ENCODE results near the gene FRK. TPM values are rescaled to one million over a fixed set of nuclear protein-coding genes. Genes with fewer than 3 reads are reported as not detected.
A peak's percentile ranks its signal among the peaks of the same experiment; 100 is the strongest.

The FRK gene
- total RNA-seq, 1 donor from 2014 or later: 2.6 TPM

DNA sequence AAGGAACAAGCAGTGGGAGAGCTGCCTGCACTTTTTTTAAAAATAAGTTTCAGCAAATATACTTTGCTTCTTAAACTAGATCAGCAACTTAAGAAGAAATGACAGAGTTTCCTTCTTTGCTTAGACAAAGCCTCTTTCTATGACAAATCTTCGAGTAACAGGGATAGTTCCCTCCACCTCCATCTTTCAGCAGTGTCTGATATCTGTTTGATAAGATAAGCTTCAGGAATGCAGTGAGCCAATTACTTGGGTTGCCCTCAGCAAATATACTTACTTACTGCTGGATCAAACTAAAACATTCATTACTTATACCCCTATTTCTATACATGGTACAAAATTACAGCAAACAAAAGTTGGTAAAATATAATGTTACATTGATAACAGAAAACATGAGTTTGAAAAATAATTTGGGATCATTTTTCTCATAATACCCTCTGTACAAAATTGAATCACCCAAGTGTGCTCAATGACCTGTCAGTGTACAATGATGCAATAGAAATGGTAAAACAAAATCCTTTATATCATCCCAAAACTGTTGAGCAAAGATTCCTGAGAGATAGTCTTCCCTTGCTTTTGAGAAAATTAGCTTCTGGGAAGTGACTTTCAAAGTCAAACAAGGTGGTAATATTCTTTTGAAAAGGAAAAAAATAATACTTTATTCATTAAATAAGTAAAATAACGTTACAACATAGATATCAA, 24.5 kb downstream of the FRK start:
- DNase-seq (ENCODE audit: low spot score): no peak

DNA sequence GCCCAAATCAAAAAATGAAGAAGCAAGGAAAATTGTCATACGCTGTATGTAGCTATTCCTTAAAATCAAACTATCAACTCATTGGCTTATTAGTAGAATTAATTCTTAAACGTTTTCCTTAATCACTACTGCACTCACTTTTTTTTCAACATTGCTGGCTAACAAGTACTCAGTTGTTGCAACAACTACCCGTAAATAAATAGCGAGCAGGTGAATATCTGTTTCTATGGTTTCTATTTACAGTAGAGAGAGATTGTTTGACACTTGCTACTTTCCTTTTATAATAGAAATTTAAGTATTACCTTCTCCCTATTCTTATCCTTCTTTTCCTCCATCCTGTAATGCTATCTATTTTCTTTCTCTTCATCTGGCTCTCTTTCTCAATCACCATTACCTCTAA, 25.1 kb downstream of the FRK start:
- DNase-seq (ENCODE audit: low spot score): no peak

DNA sequence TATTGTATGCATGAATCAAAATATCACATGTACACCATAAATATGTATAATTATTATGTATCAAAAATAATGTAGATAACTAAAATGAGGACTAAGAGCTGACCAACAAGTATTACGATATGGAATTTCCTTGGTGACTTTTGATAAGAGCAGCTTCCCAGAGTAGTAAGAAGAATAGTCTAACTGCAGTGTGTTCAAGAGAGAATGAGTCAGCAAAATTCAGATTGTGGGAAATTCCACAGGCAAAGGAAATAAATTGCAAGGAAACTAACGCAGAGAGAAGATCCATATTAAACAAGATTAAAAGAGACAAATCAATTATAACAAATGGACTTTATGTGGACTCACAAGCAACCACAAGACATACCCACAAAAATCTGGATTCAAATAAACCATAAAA, 26.4 kb downstream of the FRK start:
- DNase-seq (ENCODE audit: low spot score): no peak

DNA sequence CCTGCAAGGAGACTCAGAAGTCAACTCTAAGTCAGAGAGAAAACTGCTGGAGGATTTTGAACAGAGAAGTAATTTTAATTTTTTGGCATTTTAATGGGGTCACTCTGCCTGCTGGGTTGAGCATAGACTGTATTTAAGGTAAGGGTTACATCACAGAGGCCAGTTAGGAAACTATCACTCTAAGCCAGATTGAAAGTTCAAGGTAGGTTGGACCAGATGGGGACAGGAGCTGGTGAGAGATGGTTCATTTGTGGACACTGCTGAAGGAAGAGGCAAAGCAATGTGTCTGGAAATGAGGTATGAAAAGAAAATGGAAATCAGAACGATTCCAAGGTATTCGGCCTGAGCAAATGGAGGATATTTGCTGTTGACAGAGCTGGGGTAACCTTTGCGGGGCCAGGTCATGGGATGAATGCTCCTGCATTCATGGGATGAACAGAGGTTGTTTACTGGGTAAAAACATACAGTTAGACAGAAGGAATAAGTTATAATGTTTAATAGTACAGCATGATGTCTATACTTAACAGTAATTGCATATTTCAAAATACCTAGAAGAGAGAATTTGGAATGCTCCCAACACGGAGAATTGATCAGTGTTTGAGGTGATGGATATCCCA, 26.9 kb downstream of the FRK start:
- DNase-seq (ENCODE audit: low spot score): no peak

DNA sequence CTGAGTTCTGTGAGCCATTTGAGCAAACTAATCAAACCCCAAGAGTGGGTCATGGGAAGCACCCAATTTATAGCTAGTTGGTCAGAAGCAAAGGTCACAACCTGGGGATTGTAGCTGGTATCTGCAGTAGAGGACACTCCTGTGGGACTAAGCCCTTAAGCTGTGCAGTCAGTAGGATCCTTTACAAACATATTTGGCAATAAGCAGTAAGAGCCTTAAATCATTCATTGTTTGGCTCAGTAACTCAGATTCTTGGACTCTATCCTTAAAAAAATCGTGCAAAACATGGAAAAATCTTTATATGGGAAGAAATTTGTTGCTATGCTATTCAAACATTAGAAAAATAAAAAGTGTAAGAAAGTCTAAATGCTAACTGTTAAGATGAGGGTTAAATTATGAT, 29.9 kb downstream of the FRK start:
- peak; percentile 29 for DNase-seq (ENCODE audit: low spot score)

DNA sequence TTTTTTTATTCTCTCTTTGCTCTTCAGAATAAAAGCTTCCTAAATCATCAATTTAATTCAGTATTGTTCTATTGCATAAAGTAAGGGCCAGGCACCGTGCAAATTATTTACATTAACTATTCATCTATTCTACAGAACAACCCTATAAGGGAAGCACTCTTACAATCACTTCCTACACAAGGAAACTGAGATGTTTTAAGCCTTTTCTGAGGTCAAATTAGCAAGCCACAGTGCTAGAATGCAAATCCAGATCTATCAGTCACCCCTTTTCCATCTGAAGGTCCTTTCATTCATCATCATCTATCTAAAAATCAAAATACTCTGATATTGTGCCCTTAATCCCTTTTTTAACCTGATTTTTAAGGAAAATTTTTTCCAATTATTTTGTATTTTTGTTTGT, 31.2 kb downstream of the FRK start:
- no peak for DNase-seq (ENCODE audit: low spot score)

DNA sequence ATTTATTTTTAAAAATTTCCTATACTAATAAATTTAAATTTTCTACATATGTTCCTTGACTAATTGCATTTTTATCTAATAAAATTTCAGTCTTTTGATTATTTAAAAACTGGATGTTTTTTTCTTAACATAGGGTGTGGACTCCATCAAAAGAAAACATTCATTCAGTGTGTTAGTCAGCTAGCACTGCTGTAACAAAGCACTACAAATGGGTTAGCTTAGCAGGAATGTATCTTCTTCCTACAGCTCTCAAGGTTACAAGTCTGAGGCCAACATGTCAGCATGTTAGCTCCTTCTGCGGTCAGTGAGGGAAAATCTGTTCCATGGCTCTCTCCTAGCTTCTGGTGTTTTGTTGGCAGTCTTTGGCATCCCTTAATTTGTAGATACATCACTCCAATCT, 32.5 kb downstream of the FRK start:
- no peak for DNase-seq (ENCODE audit: low spot score)

DNA sequence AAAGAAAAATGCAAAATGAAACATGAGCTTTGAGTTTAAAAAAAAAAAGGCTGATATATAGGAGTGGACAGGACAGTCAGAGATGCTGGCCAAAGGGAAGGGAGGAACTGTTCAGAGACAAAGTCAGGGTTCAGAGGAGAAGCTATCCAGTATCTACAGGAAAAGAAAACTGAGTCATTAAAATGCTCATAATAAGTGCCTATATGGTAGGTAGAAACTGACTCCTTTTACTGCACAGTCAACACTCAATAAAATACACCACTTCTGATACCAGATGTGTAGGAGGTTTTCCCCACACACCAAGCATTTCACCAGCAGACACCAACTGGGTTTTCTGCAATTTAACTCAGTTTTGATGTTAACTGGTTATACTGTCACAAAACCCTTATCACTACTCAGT, 32.9 kb downstream of the FRK start:
- DNase-seq (ENCODE audit: low spot score): no peak

DNA sequence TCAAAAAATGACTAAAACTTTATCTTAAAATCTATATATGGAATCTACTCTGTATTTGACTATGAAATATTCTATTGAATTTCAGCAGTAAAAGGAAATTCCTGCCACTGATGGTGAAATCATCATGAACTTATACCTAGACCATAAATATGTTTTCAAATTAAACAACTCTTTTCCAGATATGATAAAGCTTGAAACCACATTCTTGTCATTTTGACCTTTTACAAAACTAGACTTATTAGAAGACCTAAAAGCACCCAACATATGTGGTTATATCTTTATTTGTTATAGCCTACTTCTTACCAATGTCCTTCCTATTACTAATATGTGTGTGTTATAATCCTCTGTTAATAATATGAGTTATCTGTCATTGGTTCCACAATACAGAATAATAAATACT, 35.3 kb downstream of the FRK start:
- DNase-seq (ENCODE audit: low spot score): no peak

DNA sequence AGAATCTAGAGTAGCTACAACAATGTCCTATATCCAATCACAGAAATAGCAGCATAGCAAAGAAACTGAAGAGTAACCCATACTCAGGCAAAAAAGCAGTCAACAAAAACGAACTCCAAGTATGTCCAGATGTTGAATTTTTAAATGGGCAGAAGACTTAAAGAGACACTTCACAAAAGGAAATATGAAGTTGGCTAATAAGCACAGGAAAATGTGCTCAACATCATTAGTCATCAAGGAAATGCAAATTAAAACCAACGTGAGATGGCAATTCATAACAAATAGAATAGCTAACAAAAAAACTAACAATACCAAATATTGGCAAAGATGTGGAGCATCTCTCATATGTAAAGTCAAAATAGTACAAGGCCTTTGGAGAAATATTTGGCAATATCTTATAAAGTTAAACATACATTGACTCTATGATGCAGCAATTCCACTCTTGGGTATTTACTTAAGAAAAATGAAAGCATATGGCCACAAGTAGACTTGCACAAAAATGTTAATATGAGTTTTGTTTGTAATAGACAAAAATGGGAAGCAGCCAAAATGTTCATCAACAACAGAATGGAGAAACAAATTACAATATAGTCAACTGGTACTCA, 37.7 kb downstream of the FRK start:
- no peak for DNase-seq (ENCODE audit: low spot score)

DNA sequence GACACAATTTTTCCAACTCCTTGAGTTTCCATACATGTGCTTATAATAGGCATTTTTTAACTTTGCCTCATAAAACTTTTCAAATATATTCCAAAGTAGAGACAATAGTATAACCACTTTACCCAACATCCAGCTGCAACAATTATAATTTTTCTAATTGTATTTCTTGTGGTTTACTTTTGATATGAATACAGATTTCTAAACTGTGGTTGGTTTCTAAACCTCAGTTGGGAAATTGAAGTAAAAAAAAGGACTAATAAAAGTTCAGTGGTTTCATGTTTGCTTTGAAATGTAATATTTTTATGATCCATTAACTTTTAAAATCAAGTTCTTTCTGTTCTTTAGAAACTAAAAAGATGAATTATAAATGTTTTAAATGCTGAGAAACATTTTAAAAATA, 40.0 kb downstream of the FRK start:
- DNase-seq (ENCODE audit: low spot score): no peak

DNA sequence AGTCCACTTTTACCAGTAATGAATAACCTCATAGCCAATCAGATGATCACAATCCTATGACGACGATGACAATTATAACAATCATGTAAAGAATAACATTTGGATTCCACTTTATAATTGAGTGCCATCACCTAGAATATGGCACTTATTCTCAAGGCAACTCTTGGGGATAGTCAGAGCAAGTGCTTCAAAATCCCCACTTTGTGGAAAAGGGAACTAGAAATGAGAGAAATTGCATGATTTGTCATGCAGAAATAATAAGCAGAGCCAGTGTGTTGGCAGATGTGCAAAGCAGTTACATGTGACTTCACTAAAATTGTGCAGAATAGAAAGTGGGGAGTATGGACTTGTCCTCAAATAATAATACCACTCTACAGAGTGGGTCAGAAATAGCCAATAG, 41.3 kb downstream of the FRK start:
- DNase-seq (ENCODE audit: low spot score): no peak

DNA sequence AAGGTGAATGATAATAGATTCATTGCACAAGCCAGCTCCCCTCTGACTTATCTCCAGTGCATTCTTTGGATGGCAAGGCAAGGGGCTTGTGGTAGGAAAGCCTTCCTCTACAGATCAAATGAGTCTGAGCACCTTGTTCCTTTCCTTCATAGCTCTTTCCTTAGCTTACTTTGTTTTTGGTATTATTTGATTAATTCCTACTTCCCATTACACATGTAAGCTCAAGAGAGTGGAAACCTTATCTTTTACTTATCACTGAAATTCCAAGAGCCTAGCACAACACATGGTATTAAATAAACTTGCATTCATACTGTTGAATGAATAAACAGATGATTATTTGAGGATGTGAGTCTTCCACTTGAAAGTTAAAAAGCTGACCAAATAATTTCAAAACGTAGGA, 41.7 kb downstream of the FRK start:
- DNase-seq (ENCODE audit: low spot score): no peak

DNA sequence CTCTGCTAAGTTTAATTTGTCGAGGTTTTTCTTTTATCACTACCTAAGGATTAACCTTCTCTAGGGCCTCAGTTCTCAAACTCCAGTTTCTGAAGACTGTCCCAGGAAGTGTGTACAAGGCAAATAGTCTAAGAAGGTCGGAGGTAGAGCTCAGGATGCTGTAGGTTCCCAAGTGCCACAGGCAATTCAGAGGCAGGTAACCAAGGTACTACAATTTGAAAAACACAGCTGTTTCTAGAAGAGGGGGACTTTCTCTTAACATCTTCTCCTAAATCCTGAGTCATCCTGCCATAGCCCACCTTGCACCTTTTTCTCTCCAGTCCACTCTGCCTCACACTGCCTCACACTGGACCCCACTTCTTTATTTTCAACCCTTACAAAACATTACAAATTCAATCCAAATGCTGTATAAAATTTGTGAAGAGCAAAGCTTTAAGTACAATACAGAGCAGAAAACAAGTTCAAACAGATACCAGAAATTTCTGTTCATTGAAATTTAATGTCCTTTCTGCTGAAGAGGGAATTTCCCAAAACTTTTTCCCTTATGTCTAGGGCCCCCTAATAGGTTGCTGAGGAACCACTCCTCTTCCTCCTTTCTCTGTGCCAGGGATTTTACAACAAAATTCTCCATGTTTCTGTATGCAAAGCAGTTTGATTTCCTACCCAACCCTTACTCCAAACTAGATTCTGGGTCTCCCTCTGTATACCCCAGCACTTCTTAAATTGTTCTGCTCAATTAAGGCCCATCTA, 43.0 kb downstream of the FRK start:
- no peak for DNase-seq (ENCODE audit: low spot score)

DNA sequence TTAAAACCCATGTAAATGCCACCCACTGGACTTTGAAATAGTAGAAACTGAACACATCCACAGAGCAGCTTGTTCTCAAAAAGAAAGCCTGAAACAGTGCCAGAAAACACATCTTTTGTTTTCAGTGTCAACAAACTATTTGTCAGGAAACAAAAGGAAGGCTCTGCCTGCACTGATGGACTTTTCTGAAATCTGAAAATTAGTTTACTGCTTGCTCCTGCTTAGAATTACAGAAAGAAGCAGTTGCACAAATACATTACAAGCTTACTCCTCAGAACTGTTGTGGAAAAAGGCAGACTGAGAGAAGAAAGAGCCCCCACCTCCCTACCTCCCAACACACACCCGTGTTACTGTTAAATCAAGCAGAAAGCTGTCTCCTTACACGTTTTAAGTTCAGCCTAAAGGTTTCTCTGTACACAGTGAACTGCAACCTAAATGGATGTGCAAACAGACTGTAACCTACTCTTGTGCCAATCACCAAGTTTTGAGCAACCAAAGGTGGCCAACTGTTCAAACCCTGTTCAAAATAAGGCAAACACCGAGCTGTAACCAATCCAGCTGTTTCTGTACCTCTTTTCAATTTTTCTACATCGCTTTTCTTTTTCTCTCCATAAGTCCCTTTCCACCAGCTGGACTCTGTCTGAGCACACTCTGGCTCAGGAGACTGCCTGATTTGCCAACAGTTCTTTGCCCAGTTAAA, 43.7 kb downstream of the FRK start:
- peak; percentile 79 for DNase-seq (ENCODE audit: low spot score)

DNA sequence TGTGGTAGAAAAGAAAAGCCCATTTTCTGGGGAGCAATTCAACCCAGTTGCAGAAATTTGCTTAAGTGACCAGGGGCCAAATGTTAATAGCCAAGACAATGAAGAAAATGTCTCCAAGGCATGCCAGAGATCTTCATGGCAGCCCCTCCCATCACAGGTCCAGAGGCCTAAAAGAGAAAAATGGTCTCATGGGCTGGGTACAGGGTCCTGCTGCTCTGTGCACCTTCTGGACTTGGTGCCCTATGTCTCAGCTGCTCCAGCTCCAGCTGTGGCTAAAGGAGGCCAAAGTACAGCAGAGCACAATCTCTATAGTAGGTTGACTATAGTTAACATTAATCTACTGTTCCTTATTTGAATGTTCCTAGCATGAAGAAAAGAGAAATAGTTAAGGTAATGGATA, 44.7 kb downstream of the FRK start:
- no peak for DNase-seq (ENCODE audit: low spot score)

DNA sequence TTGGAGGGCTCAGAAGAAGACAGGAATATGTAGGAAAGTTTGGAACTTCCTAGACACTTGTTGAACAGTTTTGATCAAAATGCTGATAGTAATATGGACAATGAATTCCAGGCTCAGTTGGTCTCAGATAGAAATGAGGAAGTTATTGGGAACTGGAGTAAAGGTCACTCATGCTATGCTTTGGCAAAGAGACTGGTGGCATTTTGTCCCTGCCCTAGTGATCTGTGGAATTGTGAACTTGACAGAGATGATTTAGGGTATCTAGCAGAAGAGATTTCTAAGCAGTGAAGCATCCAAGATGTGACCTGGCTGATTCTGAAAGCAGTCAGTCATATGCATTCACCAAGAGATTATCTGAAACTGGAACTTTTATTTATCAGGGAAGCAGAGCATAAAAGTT, 45.1 kb downstream of the FRK start:
- no peak for DNase-seq (ENCODE audit: low spot score)

DNA sequence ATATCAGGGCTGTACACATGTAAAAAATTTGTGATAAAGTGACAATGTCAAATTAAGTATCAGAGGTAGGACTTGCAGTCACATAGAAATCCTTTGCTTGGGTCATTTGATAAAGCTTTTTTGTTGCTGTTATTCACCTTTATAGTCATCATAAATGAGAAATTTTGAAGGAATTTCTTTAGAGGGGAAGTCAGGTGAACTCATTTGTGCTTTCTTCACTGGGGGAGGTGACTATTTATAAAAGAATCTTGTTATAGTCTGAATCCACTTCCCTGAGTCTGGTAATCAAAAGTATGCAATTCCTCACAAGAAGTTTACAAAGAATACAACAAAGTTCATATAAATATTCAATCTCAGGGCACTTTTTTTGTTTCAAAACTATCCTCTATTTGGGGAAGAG, 47.7 kb downstream of the FRK start:
- no peak for DNase-seq (ENCODE audit: low spot score)

DNA sequence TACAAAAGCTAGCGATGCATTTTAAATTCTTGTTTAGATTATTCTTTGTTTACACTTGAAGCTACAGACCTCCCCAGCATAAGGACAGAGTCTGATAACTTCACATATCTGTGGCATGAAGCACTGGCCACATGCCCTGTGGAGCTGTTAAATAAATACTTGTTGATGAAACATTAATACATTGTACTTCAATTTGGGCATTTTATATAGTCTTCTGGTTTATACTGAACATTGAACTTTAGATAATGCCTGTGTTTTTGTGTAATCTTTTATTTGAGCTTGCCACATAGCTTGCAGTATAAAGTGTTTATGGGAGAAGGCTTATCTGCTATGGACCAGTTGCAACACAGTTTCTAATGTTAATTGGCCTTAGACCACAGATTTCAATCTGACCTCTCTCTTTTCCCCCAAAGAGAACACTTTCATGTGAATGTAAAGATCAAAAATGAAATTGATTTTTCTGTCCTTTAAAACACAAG, 48.2 kb downstream of the FRK start:
- DNase-seq (ENCODE audit: low spot score): peak; percentile 19

DNA sequence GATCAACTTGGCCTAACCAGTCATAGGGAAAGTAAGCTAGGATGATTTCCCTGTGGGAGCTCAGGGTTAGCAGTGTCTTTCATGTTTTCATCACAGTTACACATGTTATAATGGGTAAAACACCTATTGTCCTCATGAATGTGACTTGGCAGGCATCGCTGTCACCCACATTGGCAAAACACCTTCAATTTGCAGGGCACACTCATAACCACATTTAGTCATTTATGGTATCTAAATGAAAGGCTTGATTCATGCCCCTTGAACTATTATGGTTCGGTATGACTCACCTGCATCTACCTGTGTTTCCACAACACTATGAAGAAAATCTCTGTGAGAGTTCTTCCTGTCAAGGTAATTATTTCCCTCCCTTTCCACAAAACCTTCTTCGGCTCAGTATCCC, 49.2 kb downstream of the FRK start:
- no peak for DNase-seq (ENCODE audit: low spot score)

DNA sequence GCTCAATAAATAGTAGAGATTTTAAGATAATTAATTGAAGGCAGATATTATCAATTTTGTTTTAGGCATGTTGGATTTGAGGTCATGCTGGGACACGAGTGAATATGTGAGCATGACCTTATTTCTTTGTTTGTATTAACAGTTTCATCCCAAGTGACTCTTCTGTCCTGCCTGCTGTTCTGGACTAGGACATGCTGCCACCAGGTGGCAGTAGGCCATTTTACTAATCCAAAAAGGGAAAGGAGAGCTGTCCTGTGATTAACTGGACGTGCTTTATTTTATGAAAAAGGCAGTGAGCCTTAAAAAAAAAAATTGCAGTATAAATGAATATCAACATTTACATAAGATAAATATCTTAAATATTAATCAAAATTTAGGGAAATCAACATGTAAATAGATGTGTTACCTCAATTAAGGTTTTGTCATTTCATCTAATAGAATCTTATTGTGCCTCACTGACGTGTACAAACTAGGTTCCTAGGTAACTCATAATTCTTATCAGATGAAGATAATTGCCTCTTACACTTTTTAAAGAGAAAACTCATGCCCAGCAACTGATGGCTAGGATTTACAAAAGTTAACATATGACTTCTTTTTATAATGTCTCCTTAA, 49.8 kb downstream of the FRK start:
- DNase-seq (ENCODE audit: low spot score): peak; percentile 75
